HCT116 (cell line): ENCODE results near the gene SEMA4B. TPM values are rescaled to one million over a fixed set of nuclear protein-coding genes. Genes with fewer than 3 reads are reported as not detected.

ENCODE experiments used
- ATAC-seq: fragments of 200-7000 bp; cut with Tn5 transposase; 2 replicates; pipeline ENCODE4 v1.9.1; 2020; ENCODE audit warnings: mild to moderate bottlenecking, moderate library complexity
- BruUV-seq: library from RNA; stranded (reverse); fragments of 400-500 nt; replicated peaks from 2 replicates; lab custom pipeline; 2021; lab: Mats Ljungman, UMichigan
- CTCF ChIA-PET: fragments of 300-600 bp; sonication (Branson Sonifier 250); formaldehyde crosslinking; loops from one replicate; lab custom pipeline; 2021; ENCODE audit warnings: antibody characterized with exemption; lab: Charles Lee
- POLR2A ChIA-PET: fragments of 300-600, 350-600 bp; sonication (Branson Sonifier 250); formaldehyde crosslinking; loops from one replicate; lab custom pipeline; 2021; ENCODE audit warnings: antibody characterized with exemption; lab: Charles Lee
- RAD21 ChIA-PET, 2 experiments: fragments of 300-600 bp; sonication (Branson Sonifier 250); formaldehyde crosslinking; loops; one replicate each; lab custom pipeline; 2023; ENCODE audit warnings: low total read pairs in 2 of 2; ENCODE audit not compliant: uncharacterized antibody in 2 of 2, unreplicated experiment in 2 of 2, low non-redundant PET in 1 of 2; lab: Charles Lee
- DNase-seq: peaks from one replicate; pipeline ENCODE4 v3.0.0-alpha.2; 2010; ENCODE audit warnings: low read depth, low spot score
- H2AFZ ChIP-seq: fragments of 200-600 bp; shearing (Covaris generic), sonication (generic); 2 replicates; pipeline ENCODE4 v1.6.1; 2017; ENCODE audit warnings: low read depth, mixed run types, mixed read lengths, antibody characterized with exemption, low read length; ENCODE audit not compliant: poor library complexity, severe bottlenecking
- H3K27ac ChIP-seq: 2 replicates; pipeline ENCODE4 v1.5.1; 2012; ENCODE audit warnings: low read depth, low read length
- H3K27me3 ChIP-seq: fragments of 200-600 bp; sonication (generic); 2 replicates; pipeline ENCODE4 v1.6.1; 2016; ENCODE audit warnings: mixed run types, low read length, mixed read lengths; ENCODE audit not compliant: insufficient read depth
- H3K36me3 ChIP-seq, 2 experiments: fragments of 200-500 bp in 1 of 2; fragments of 200-600 bp in 1 of 2; sonication (Bioruptor generic) in 1 of 2; sonication (generic) in 1 of 2; 2 replicates each; pipeline versions ENCODE4 v1.5.1 to v1.6.1; 2014 to 2016; ENCODE audit warnings: low read length in 2 of 2, inconsistent platforms in 1 of 2, mixed read lengths in 1 of 2, mixed run types in 1 of 2; ENCODE audit not compliant: insufficient read depth in 2 of 2, control insufficient read depth in 1 of 2
- H3K4me1 ChIP-seq, 2 experiments: fragments of 200-600 bp in 1 of 2; sonication (generic) in 1 of 2; 2 replicates each; pipeline versions ENCODE4 v1.5.1 to v1.6.1; 2012 to 2017; ENCODE audit warnings: low read length in 2 of 2, inconsistent platforms in 1 of 2, mild to moderate bottlenecking in 1 of 2, mixed read lengths in 1 of 2, mixed run types in 1 of 2, moderate library complexity in 1 of 2; ENCODE audit not compliant: insufficient read depth in 2 of 2, control insufficient read depth in 1 of 2
- H3K4me2 ChIP-seq: fragments of 200-600 bp; sonication (generic); 2 replicates; pipeline ENCODE4 v1.6.1; 2017; ENCODE audit warnings: mixed run types, low read length, mixed read lengths
- H3K4me3 ChIP-seq, 2 experiments: fragments of 200-600 bp in 1 of 2; sonication (generic) in 1 of 2; replicated peaks in 1 of 2; 2 replicates each; pipeline ENCODE4 v1.5.1; 2011 to 2016; ENCODE audit warnings: low read length in 2 of 2, control low read depth in 1 of 2, low read depth in 1 of 2, mild to moderate bottlenecking in 1 of 2, mixed read lengths in 1 of 2, mixed run types in 1 of 2
- H3K79me2 ChIP-seq: fragments of 200-600 bp; sonication (generic); 2 replicates; pipeline ENCODE4 v1.6.1; 2017; ENCODE audit warnings: mild to moderate bottlenecking, mixed run types, low read length, moderate library complexity, mixed read lengths; ENCODE audit not compliant: insufficient read depth
- H3K9ac ChIP-seq: fragments of 200-600 bp; sonication (generic); 2 replicates; pipeline ENCODE4 v1.6.1; 2016; ENCODE audit warnings: low read length, mixed read lengths
- H3K9me2 ChIP-seq: fragments of 200-600 bp; sonication (generic), shearing (Covaris generic); 2 replicates; pipeline ENCODE4 v1.6.1; 2017; ENCODE audit warnings: mixed run types, mild to moderate bottlenecking, moderate library complexity; ENCODE audit not compliant: insufficient read depth
- H3K9me3 ChIP-seq, 2 experiments: fragments of 200-500 bp in 1 of 2; fragments of 200-600 bp in 1 of 2; sonication (Bioruptor generic) in 1 of 2; sonication (generic) in 1 of 2; 2 replicates each; pipeline ENCODE4 v1.6.1; 2014 to 2017; ENCODE audit warnings: low read length in 2 of 2, mixed read lengths in 2 of 2, inconsistent platforms in 1 of 2, low read depth in 1 of 2, mild to moderate bottlenecking in 1 of 2, mixed run types in 1 of 2, moderate library complexity in 1 of 2; ENCODE audit not compliant: control insufficient read depth in 1 of 2, insufficient read depth in 1 of 2
- H4K20me1 ChIP-seq: fragments of 200-600 bp; sonication (generic), shearing (Covaris generic); 2 replicates; pipeline ENCODE4 v1.6.1; 2017; ENCODE audit warnings: mixed run types, mild to moderate bottlenecking, moderate library complexity; ENCODE audit not compliant: insufficient read depth
- CBX3 ChIP-seq: IDR thresholded peaks from 2 replicates; pipeline ENCODE4 v1.6.1; 2012; ENCODE audit warnings: low read depth
- CTCF ChIP-seq, 3 experiments: fragments of 200-600 bp in 1 of 3; sonication (generic) in 1 of 3; IDR thresholded peaks in 2 of 3; conservative IDR thresholded peaks in 1 of 3; 2 replicates each; pipeline ENCODE4 v1.5.1; 2012 to 2017; ENCODE audit warnings: low read depth in 2 of 3, low read length in 2 of 3, antibody characterized with exemption in 1 of 3, borderline replicate concordance in 1 of 3, control low read depth in 1 of 3, mild to moderate bottlenecking in 1 of 3, mixed read lengths in 1 of 3, mixed run types in 1 of 3, moderate library complexity in 1 of 3; ENCODE audit not compliant: insufficient read depth in 1 of 3
- EGR1 ChIP-seq: IDR thresholded peaks from 2 replicates; pipeline ENCODE4 v1.6.1; 2012; ENCODE audit warnings: low read depth
- ELF1 ChIP-seq: IDR thresholded peaks from 2 replicates; pipeline ENCODE4 v1.6.1; 2012; ENCODE audit warnings: low read depth, borderline replicate concordance
- MAX ChIP-seq: IDR thresholded peaks from 2 replicates; pipeline ENCODE4 v1.6.1; 2012
- POLR2AphosphoS5 ChIP-seq: IDR thresholded peaks from 2 replicates; pipeline ENCODE4 v1.6.1; 2011; ENCODE audit warnings: mild to moderate bottlenecking, low read depth, low read length, moderate library complexity
- REST ChIP-seq: IDR thresholded peaks from 2 replicates; pipeline ENCODE4 v1.6.1; 2012; ENCODE audit warnings: low read depth
- TCF7L2 ChIP-seq: IDR thresholded peaks from 2 replicates; pipeline ENCODE4 v1.7.0; 2011; ENCODE audit warnings: borderline replicate concordance, inconsistent platforms; ENCODE audit not compliant: insufficient read depth, insufficient read length; ENCODE audit errors: extremely low read depth
- YY1 ChIP-seq: IDR thresholded peaks from 2 replicates; pipeline ENCODE4 v1.6.1; 2011; ENCODE audit warnings: low read length, low read depth, moderate library complexity, mild to moderate bottlenecking; ENCODE audit not compliant: insufficient replicate concordance; ENCODE audit errors: extremely low read depth
- intact Hi-C: fragments of 100-400 bp; cut with micrococcal nuclease; formaldehyde crosslinking; loops from 2 replicates; pipeline ENCODE4 v1.10.0; 2022
- total RNA-seq: library from RNA; stranded (reverse); gene quantifications from one replicate; pipeline ENCODE4 v1.2.1, GENCODE V29; 2021; ENCODE audit not compliant: unreplicated experiment

Gene SEMA4B
- total RNA-seq, 1 experiment from 2014 or later: 98.6 TPM

- no peak overlapping the region; the same call in 1 of the 2 replicates for H3K27ac ChIP-seq
- H3K27me3 ChIP-seq: no peaks in the 10 kb centered on the region
- ChIA-PET POLR2A (interaction anchor here (0.7 to 0.9 kb wide), 2 partner anchors 9 to 12 kb away, joined by 3 to 6 read pairs; partner anchors contain the start of genes CIB1 and GDPGP1), RAD21 (interaction anchor here (0.6 to 1.0 kb wide), 2 partner anchors 65 to 78 kb away, joined by 3 to 6 read pairs; no protein-coding TSS in a partner anchor), CTCF (interaction anchor here (0.6 to 1.9 kb wide), 13 partner anchors 9 to 1240 kb away, joined by 3 to 26 read pairs (median 4); partner anchors contain the start of genes CIB1, GDPGP1, SEMA4B and TTLL13)
- H3K9me2 ChIP-seq: no peaks in the 10 kb centered on the region
- intact Hi-C loops: loop anchor here (1.0 kb wide), 1 partner anchor 78 kb away; no protein-coding TSS in a partner anchor
- DNase-seq (no peak), ATAC-seq (peak; percentile 89)
- no peak overlapping the region for H2AFZ ChIP-seq
- no peak overlapping the region for H3K4me3 ChIP-seq
- no peaks in the 10 kb centered on the region for H4K20me1 ChIP-seq
- no peak overlapping the region for H3K4me2 ChIP-seq
- no TSS peak for BruUV-seq
- no peak for TF ChIP-seq CBX3
- TF ChIP-seq TCF7L2: no peak
- TF ChIP-seq EGR1: no peak
- no peak for TF ChIP-seq YY1
- peak in 2 of 3 experiments; percentile 70 to 76; a peak in 4 of 6 replicates for TF ChIP-seq CTCF (IDR thresholded peaks at IDR 0.05 in 2 of 3, conservative IDR thresholded peaks at IDR 0.05 in 1 of 3; ENCODE audit: borderline replicate concordance in 1 of 3, insufficient read depth in 1 of 3, low read depth in 2 of 3, low read length in 2 of 3)
- TF ChIP-seq MAX: no peak
- no peak for TF ChIP-seq REST
- peak; percentile 28; the same call in 1 of the 2 replicates for TF ChIP-seq POLR2AphosphoS5
- no peak for TF ChIP-seq ELF1
- H3K36me3 ChIP-seq: peaks cover 31 to 41% of the 10 kb centered on the region in 2 experiments
- no peaks in the 10 kb centered on the region for H3K9me3 ChIP-seq
- H3K79me2 ChIP-seq: peaks cover 23% of the 10 kb centered on the region
- H3K9ac ChIP-seq: no peak overlapping the region
- peaks cover 0 to 16% of the 10 kb centered on the region in 2 experiments; a peak in 3 of 4 replicates for H3K4me1 ChIP-seq
Measured at GRCh38 chr15:90221246-90221900, 20.2 kb downstream of the SEMA4B start.
